Fibroblast of lung (primary cell): Measurements from ENCODE around the gene DOP1B. TPM values are rescaled to one million over a fixed set of nuclear protein-coding genes. Genes with fewer than 3 reads are reported as not detected.

ENCODE experiments used
- DNase-seq, 2 donors: peaks; one replicate each; pipeline versions ENCODE4 v3.0.0 to v3.0.0-alpha.2; 2010; ENCODE audit warnings: low read depth in 2 of 2
- H2AFZ ChIP-seq: 2 replicates; pipeline ENCODE4 v1.5.1; 2012; ENCODE audit warnings: low read length, control low read depth, inconsistent platforms
- H3K27ac ChIP-seq: 2 replicates; pipeline ENCODE4 v1.5.1; 2011; ENCODE audit warnings: low read length, control low read depth; ENCODE audit not compliant: insufficient read depth
- H3K27me3 ChIP-seq: 2 replicates; pipeline ENCODE4 v1.5.1; 2011; ENCODE audit warnings: mild to moderate bottlenecking, low read length; ENCODE audit not compliant: control insufficient read depth, insufficient read depth
- H3K36me3 ChIP-seq: 2 replicates; pipeline ENCODE4 v1.5.1; 2011; ENCODE audit warnings: low read length; ENCODE audit not compliant: control insufficient read depth, insufficient read depth
- H3K4me1 ChIP-seq: 2 replicates; pipeline ENCODE4 v1.5.1; 2011; ENCODE audit warnings: low read length; ENCODE audit not compliant: control insufficient read depth, insufficient read depth; ENCODE audit errors: extremely low read depth
- H3K4me2 ChIP-seq: 2 replicates; pipeline ENCODE4 v1.5.1; 2011; ENCODE audit warnings: low read length, control low read depth; ENCODE audit not compliant: insufficient read depth; ENCODE audit errors: extremely low read depth
- H3K4me3 ChIP-seq, 4 experiments: fragments of 200-600 bp in 1 of 4; sonication (generic) in 1 of 4; replicated peaks in 1 of 4; 2 replicates each; pipeline ENCODE4 v1.5.1; 2011 to 2016; ENCODE audit warnings: low read length in 4 of 4, low read depth in 3 of 4, mild to moderate bottlenecking in 3 of 4, control low read depth in 2 of 4, inconsistent platforms in 1 of 4, mixed read lengths in 1 of 4; ENCODE audit not compliant: insufficient read depth in 1 of 4; ENCODE audit errors: control extremely low read depth in 1 of 4
- H3K79me2 ChIP-seq: 2 replicates; pipeline ENCODE4 v1.5.1; 2012; ENCODE audit warnings: mild to moderate bottlenecking, low read length, inconsistent platforms; ENCODE audit not compliant: control insufficient read depth, insufficient read depth
- H3K9ac ChIP-seq: 2 replicates; pipeline ENCODE4 v1.5.1; 2011; ENCODE audit warnings: mild to moderate bottlenecking, low read length, control low read depth; ENCODE audit not compliant: insufficient read depth
- H3K9me3 ChIP-seq: 2 replicates; pipeline ENCODE4 v1.5.1; 2012; ENCODE audit warnings: low read depth, low read length; ENCODE audit not compliant: control insufficient read depth, insufficient read depth
- H4K20me1 ChIP-seq: 2 replicates; pipeline ENCODE4 v1.5.1; 2011; ENCODE audit warnings: low read length; ENCODE audit not compliant: control insufficient read depth, insufficient read depth; ENCODE audit errors: extremely low read depth
- CTCF ChIP-seq, 2 donors: IDR thresholded peaks in 1 of 2; conservative IDR thresholded peaks in 1 of 2; 1 replicate in 1 of 2; 2 replicates in 1 of 2; pipeline ENCODE4 v1.5.1; 2011 to 2012; ENCODE audit warnings: low read length in 2 of 2, control low read depth in 1 of 2, inconsistent platforms in 1 of 2, low read depth in 1 of 2, mild to moderate bottlenecking in 1 of 2
- EZH2 ChIP-seq: IDR thresholded peaks from 2 replicates; pipeline ENCODE4 v1.5.1; 2012; ENCODE audit warnings: low read length, control low read depth, mild to moderate bottlenecking; ENCODE audit errors: missing control alignments
- polyA plus RNA-seq, 2 donors: library from polyadenylated mRNA; depleted of rRNA in 1 of 2; stranded (reverse) in 1 of 2; unstranded in 1 of 2; fragments of >200 nt; gene quantifications; 2 replicates each; pipeline ENCODE4 v1.2.1, GENCODE V29; 2011 to 2012; ENCODE audit warnings: missing spikeins in 1 of 2
- total RNA-seq: library from RNA; depleted of rRNA; stranded (reverse); fragments of >200 nt; gene quantifications from 2 replicates; pipeline ENCODE4 v1.2.1, GENCODE V29; 2014

DOP1B gene
- total and polyA plus RNA-seq, 2 donors (not counting 1 experiment from before 2014, with no cell fraction given) = 6.1 to 18.3 TPM

GRCh38 chr21:36204980-36205379 is 48.4 kb downstream of the DOP1B start:
- no peak for TF ChIP-seq EZH2
- TF ChIP-seq CTCF (conservative IDR thresholded peaks at IDR 0.05 in 1 of 2, IDR thresholded peaks at IDR 0.05 in 1 of 2; ENCODE audit: low read depth in 1 of 2, low read length in 2 of 2) = no peak
- Histone ChIP-seq H3K9me3 (no peaks in the 10 kb centered on the region), H3K79me2 (no peaks in the 10 kb centered on the region), H3K4me3 (no peak overlapping the region), H3K27me3 (no peaks in the 10 kb centered on the region), H3K27ac (no peak overlapping the region), H3K36me3 (no peaks in the 10 kb centered on the region), H3K4me1 (peaks cover 17% of the 10 kb centered on the region), H4K20me1 (no peaks in the 10 kb centered on the region), H2AFZ (no peak overlapping the region), H3K4me2 (no peak overlapping the region), H3K9ac (no peak overlapping the region)
- no peak for DNase-seq

DNA sequence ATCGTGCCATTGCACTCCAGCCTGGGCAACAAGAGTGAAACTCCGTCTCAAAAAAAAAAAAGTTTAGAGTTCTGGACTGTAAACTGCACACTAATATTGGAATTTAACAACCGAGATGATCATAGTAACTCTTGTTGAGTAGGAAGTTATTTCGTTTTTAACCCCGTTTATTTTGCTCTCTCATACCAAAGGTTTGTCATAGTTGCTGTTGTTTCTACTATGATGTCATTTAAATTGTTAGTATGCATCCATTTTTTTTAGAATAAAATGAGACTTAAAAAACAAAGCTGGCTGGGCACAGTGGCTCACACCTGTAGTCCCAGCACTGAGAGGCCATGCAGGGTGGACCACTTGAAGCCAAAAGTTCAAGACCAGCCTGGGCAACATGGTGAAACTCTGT is 49.3 kb downstream of the DOP1B start:
- TF ChIP-seq CTCF (conservative IDR thresholded peaks at IDR 0.05 in 1 of 2, IDR thresholded peaks at IDR 0.05 in 1 of 2; ENCODE audit: low read depth in 1 of 2, low read length in 2 of 2) (no peak), EZH2 (no peak)
- H3K27ac ChIP-seq = no peak overlapping the region
- H3K9me3 ChIP-seq = no peaks in the 10 kb centered on the region
- H3K79me2 ChIP-seq = no peaks in the 10 kb centered on the region
- H3K4me2 ChIP-seq = no peak overlapping the region
- H3K9ac ChIP-seq = no peak overlapping the region
- H3K4me1 ChIP-seq = peaks cover 24% of the 10 kb centered on the region
- no peaks in the 10 kb centered on the region for H3K36me3 ChIP-seq
- no peak overlapping the region for H3K4me3 ChIP-seq
- no peak overlapping the region for H2AFZ ChIP-seq
- DNase-seq = peak in 1 of 2 donors; percentile 42
- no peaks in the 10 kb centered on the region for H4K20me1 ChIP-seq
- H3K27me3 ChIP-seq = no peaks in the 10 kb centered on the region

Other genes with a start within 250 kb of the DOP1B start
- gene SETD4, start 96.3 kb upstream of the DOP1B start, total RNA-seq = 11.3 and 17.2 TPM in 2 replicates
- gene SETD4, start 96.3 kb upstream of the DOP1B start, polyA plus RNA-seq = 8.8 and 10.7 TPM in 2 replicates
- gene CBR1, start 86.8 kb upstream of the DOP1B start, total RNA-seq = 124 and 152 TPM in 2 replicates
- 131 and 163 TPM in 2 replicates for gene CBR1, start 86.8 kb upstream of the DOP1B start, polyA plus RNA-seq
- gene CBR3, start 21.7 kb upstream of the DOP1B start, total RNA-seq = 13.4 and 21.1 TPM in 2 replicates
- gene CBR3, start 21.7 kb upstream of the DOP1B start, polyA plus RNA-seq = 13.2 and 17.8 TPM in 2 replicates
- 48.5 and 51.7 TPM in 2 replicates for gene MORC3, start 163.4 kb downstream of the DOP1B start, total RNA-seq
- gene MORC3, start 163.4 kb downstream of the DOP1B start, polyA plus RNA-seq = 20.3 and 24.4 TPM in 2 replicates
- 0.99 and 1.0 TPM in 2 replicates for gene CHAF1B, start 228.6 kb downstream of the DOP1B start, total RNA-seq
- gene CHAF1B, start 228.6 kb downstream of the DOP1B start, polyA plus RNA-seq = 5.2 and 12.4 TPM in 2 replicates